Erythroblast (primary cell): ENCODE measurements around the gene PPM1E.

Experiments used
- GATA1 ChIP-seq: IDR thresholded peaks from 2 replicates; pipeline ENCODE4 v1.6.1; 2011; ENCODE audit warnings: low read depth, mild to moderate bottlenecking, control low read depth, low read length, moderate library complexity
- POLR2A ChIP-seq: IDR thresholded peaks from 2 replicates; pipeline ENCODE4 v1.6.1; 2011; ENCODE audit warnings: mild to moderate bottlenecking, low read length

GRCh38 chr17:59003860-59004259, 248.2 kb downstream of the PPM1E start:
- TF ChIP-seq POLR2A (no peak), GATA1 (no peak)
